GM18870 (cell line): Measurements from ENCODE around the gene EPHB2.

Source experiments
- ATAC-seq: cut with Tn5 transposase; IDR thresholded peaks from one replicate; pipeline ENCODE4 v1.9.1; 2021; ENCODE audit warnings: moderate library complexity; ENCODE audit not compliant: unreplicated experiment

Gene EPHB2

DNA sequence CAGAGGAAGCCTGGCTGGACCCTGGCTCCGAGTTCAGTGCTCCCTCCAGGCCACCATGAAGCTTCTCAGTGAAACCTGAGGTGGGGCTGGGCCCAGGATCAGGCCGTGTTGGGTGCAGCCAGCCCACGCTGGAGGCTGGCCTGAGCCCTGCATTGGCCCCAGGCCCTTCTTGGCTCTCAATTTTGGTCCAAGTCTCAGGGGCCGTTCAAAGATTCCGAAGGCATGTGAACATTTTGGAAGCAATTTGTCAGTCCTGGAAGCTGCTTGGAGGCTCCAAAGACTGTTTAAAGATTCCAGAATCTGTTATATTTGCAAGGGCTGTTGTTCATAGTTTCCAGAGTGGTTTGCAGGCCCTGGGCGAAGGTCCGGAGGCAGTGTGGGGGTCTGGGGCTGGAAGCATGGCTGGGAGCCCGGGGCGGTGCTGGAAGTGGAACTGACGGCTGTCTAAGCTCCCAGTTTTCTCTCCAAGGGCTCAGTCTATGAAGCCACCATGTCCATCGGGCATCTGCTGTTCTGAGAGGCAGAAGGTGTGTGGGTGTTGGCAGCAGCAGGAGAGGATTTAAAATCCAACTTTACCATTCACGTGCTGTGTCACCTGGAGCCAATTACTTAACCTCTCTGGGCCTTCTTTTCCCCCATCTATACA lies 104.9 kb downstream of the EPHB2 start:
- ATAC-seq: no peak

DNA sequence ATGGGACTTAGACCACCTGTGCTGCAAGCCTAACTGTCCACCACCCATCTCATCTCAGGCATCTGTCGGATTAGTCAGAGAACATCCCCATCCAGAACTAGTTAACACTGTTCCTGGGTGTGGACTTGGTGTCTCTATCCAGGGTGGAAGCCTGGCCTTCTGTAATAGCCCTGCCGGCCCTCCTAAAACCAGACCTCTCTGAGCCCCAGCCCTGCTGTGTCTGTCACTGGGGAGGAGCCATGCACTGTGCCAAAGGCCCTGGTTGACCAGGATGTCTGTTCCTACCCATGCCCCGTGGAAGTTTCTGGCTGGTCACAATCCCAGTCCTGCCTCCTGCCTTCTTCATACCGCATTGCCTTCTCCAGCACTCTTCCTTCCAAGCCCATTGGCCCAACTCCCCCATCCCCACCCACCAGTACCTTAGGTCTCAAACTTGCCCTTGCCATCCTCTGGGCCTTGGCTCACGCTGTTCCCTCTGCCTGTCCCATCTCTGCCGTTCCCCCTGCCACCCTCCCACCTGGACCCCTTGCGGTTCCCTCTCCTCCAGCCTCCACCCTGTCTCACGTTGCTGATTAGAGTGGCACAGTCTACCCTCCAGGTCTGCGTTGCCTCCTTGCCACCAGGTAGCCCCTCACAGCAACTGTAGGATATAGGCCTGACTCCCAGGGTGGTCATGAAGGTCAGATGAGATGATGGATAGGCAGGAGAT lies 105.6 kb downstream of the EPHB2 start:
- ATAC-seq: no peak

DNA sequence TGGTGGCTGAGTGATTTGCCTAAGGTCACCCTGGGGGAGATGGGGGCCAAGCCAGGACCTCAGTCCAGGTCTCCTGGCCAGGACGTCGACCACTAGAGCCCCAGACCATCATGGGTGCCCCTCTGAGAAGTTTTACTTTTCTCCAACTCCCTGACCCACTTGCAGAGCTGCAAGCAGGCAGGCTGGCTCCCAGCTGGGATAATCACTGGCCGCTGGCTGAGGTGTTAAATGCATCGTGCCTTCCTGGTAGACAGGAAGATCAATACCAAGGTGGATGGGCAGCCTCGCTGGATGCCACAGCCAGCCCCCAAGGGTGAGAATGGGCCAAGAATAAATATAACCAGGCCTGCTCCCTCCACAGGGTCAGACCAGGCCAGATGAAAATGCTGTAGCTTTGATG lies 106.2 kb downstream of the EPHB2 start:
- no peak for ATAC-seq

- no peak for ATAC-seq
Observed at GRCh38 chr1:22817462-22817861, 106.8 kb downstream of the EPHB2 start.

DNA sequence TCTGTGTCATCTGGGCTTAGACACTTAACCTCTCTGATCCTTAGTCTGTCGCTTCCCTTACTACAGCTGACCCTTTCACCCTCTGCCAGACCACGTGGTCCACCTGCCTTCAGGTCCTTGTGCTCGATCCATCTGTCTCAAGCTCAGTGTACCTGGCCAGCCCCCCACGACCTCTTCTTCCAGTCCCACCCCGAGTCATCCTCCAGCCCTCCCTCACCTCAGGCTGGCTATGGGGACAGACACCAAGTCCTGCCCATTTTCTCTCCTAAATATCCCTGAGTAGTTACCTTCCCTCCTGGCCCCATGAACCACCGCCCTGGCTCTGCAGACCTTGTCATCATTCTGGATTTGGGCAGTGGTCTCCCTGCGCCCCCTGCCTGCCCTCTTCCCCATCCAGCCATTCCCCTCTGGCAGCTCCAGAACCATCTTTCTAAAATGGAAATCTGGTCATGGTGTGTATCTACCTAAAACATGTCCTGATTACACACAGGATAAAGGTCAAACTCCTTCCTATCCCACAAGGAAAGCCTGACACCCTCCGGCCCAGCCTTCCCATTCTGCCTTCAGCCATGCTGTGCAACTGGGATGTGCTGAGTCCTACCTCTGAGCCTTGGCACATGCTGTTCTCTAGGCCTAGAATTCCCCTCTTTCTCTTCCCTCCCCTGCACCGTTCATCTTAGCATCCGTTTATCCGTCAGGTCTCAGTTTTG lies 107.6 kb downstream of the EPHB2 start:
- no peak for ATAC-seq

DNA sequence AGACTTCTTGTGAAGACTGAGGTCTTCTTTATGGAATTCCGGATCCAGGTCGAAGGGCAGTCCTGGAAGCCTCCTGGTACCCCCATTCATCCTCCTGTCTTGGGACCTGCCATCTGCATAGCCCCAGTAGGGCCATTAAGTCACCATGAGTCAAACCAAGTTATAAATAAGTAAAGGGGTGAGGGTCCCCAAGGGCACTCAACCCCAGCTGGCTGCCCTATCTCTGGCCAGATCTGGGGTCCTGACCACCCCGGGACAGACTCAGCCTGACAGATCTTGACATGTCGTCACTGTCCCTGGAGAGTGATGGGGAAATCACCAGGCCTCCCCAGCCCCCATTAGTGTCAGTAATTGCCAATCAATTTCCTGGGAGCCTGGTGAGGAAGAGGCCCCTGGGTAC lies 108.7 kb downstream of the EPHB2 start:
- no peak for ATAC-seq

- ATAC-seq: no peak
Observed at GRCh38 chr1:22821027-22821426, 110.4 kb downstream of the EPHB2 start.

DNA sequence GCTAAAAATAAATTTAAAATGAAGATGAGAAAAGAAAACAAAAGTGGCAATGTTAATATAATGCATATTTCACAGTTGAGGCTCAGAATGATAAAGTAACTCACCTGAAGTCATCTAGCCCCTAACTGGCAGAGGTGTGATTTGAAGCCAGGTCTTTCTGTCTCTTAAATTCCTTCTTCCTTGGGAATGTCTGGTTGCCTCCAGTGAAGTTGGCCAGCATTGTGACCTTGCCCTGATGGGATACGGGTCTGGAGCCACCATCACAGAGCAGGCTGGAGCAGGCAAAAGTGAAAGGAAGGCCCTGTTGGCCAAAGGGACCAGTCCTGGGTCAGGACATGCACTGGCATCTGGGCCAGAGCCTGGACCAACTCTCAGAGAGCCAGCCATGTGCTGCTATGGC lies 111.7 kb downstream of the EPHB2 start:
- no peak for ATAC-seq

GRCh38 chr1:22824466-22824865 lies 113.8 kb downstream of the EPHB2 start:
- ATAC-seq: no peak

DNA sequence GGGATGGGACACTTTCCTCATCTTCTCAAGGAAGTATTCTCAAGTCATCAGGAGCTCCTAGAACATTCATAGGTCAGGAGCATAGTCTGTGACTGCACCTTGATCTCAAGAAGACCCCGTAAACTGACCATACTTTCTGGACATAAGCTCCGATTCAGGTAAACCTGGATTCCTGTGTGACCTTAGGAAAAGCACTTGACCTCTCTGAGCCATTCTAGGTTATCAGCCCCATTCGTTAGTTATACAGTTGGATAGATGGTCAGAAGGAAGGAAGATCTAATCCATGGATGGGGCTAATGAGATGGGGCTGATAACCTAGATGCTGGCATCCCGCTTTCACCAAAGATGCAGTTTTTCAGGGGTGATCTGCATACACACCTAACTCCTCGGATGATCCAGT lies 114.3 kb downstream of the EPHB2 start:
- no peak for ATAC-seq

GRCh38 chr1:22825486-22826189 lies 115.0 kb downstream of the EPHB2 start:
- no peak for ATAC-seq

- ATAC-seq: no peak
Observed at GRCh38 chr1:22826604-22827580, 116.3 kb downstream of the EPHB2 start.

DNA sequence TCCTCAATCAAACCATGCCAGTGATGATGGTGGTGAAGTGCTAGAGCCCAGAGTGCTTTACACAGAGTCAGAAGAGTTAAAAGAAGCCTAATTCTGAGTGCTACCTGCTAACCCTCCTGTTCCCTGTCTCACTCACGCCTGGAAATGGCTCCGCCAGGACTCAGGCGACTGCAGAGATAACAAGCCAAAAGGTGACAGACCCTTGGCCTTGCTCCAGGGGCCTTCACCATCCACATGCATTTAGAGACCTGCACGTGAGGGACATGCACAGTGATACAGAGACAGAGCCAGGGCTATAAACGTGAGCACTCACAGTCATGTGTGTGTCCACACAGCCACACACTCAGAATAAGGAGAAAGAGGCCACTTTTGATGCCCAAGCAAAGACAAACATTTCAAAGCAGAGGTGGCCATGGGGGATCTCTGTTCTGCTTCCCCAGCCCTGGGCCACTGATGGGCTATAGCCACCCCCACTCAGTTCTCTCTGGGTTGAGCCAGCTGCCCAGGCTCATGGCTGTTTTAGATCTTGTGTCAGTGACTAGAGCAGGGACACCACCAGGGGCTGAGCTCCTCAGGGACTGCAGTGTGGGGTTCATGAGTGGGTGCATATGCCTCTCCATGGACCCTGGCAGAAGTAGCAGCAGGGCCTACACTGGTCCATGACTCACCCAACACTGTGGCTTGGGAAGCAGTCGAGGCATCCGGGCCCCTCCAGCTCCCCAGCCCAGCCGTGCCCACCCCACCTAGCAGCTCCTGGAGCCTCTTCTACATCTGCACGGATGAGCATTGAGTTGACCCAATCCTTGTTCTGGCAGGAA lies 117.2 kb downstream of the EPHB2 start:
- no peak for ATAC-seq

DNA sequence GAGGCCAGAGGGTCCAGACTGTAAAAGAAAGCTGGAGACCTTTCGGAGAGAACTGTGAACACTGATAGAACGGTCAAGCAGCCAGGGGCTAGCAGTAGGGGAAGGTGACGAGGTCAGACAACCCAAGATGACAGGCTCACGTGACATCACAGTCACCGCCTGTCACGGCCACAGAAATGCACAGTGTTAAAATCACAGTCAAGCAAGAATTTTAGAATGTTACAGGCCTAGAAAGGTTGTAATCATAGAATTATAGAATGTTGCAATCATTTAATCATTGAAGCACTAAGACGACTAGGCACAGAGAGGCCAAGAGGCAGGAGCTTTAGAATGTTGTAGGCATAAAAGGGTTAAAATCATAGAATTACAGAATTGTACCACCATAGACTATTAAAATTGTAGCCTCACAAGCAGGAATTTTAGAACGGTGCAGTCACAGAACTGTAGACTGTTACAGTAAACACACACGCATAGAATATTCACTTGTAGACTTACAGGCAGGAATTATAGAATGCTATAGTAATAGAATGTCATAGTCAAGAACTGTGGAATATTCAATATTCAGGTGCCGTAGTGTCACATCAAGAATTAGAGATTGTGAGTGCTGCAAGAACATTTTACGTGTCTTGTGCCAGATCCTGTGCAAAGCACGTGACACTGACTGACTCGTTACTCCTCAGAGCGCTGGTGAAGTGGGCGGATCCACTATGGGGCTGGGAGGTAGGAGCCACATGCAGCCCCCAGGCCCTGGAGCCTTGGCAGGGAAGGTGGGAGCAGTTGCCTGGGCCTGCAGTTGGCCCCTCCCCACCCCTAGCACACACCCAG lies 118.1 kb downstream of the EPHB2 start:
- ATAC-seq: no peak

- ATAC-seq: no peak
Observed at GRCh38 chr1:22829309-22829989, 118.8 kb downstream of the EPHB2 start.

DNA sequence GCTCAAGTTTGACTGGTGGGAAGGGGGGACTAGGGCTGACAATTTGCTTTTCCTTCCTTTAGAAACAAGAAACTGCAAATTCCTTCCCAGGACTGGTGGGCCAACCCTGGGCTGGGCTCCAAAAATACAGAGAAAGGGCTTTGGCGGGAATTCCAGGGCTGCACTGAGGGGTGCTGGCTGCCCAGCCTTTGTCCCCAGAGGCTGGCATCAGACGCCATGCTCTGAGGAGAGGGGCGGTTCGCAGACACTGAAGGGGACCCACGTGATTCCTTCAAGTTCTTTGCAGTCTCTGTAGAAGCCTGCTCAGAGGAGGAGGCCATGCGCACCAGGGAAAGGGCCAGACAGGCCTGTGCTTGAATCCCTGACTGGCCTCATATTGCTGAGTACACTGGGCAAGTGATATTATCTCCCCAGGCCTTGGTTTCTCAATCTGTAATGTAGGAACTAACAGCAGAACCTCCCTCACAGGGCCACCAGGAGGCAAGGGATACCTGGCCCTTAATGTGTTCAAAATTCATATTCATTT lies 119.5 kb downstream of the EPHB2 start:
- ATAC-seq: no peak

DNA sequence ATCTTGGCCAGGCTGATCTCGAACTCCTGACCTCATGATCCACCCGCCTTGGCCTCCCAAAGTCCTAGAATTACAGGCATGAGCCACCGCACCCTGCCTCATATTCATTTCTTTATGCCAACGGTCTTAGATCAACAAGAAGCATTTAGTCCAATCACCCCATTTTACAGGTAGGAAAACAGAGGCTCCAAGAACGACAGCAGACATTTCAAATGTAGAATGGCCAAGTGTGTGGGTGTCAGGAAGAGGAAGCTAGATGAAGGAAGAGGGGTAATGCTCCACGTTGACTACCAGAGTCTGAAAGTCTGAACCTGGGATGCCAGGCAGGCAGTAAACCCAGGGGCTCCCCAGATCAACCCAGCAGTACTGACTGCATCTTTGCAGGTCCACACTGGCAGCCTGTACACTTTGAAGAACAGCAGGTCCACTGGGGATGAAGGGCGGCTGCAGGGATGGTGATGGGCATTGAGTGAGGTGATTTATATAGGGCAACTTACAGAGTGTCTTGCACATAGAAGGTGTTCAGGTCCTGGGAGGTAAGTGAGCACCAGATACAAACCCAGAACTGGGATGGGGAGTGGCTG lies 120.2 kb downstream of the EPHB2 start:
- no peak for ATAC-seq
